Stomach (tissue), 9 donors: ENCODE data around the gene ADCY7. TPM values are rescaled to one million over a fixed set of nuclear protein-coding genes. Genes with fewer than 3 reads are reported as not detected.

ENCODE experiments used
- DNase-seq, 2 donors: peaks; one replicate each; pipeline versions ENCODE4 v3.0.0 to v3.0.0-alpha.2; 2013 to 2019
- H3K27ac ChIP-seq, 5 donors: fragments of 200-600 bp in 4 of 5; sonication (generic) in 4 of 5; one replicate each; pipeline ENCODE4 v1.5.1; 2013 to 2019; ENCODE audit warnings: mild to moderate bottlenecking in 1 of 5, moderate library complexity in 1 of 5
- H3K27me3 ChIP-seq, 3 donors: fragments of 200-600 bp; sonication (generic); one replicate each; pipeline ENCODE4 v1.5.1; 2017 to 2019; ENCODE audit warnings: mixed run types in 1 of 3
- H3K36me3 ChIP-seq, 4 donors: fragments of 200-600 bp; sonication (generic); 1 replicate in 3 of 4; 2 replicates in 1 of 4; pipeline ENCODE4 v1.5.1; 2016 to 2019
- H3K4me1 ChIP-seq, 4 donors: fragments of 200-600 bp; sonication (generic); one replicate each; pipeline ENCODE4 v1.5.1; 2016 to 2019
- H3K4me3 ChIP-seq, 4 donors: fragments of 200-600 bp; sonication (generic) in 3 of 4; one replicate each; pipeline ENCODE4 v1.5.1; 2016 to 2019; ENCODE audit warnings: mild to moderate bottlenecking in 1 of 4
- H3K9me3 ChIP-seq, 4 donors: fragments of 200-600 bp; sonication (generic); one replicate each; pipeline ENCODE4 v1.5.1; 2016 to 2019
- CTCF ChIP-seq, 7 experiments: fragments of 450-650 bp in 4 of 7; fragments of 200-600 bp in 3 of 7; sonication (generic) in 3 of 7; IDR thresholded peaks; one replicate each; pipeline ENCODE4 v1.5.1; 2016 to 2019; ENCODE audit warnings: antibody characterized with exemption in 7 of 7, control low read depth in 2 of 7, mild to moderate bottlenecking in 1 of 7
- EP300 ChIP-seq: sonication (generic); formaldehyde crosslinking; IDR thresholded peaks from one replicate; pipeline ENCODE4 v1.6.1; 2017; ENCODE audit warnings: antibody characterized with exemption
- POLR2A ChIP-seq, 4 donors: fragments of 450-650 bp; IDR thresholded peaks; one replicate each; pipeline ENCODE4 v1.6.1; 2016; ENCODE audit warnings: antibody characterized with exemption in 4 of 4, control low read depth in 2 of 4, mild to moderate bottlenecking in 1 of 4, moderate library complexity in 1 of 4
- POLR2AphosphoS5 ChIP-seq, 3 donors: sonication (generic); formaldehyde crosslinking; IDR thresholded peaks; one replicate each; pipeline ENCODE4 v1.6.1; 2016; ENCODE audit warnings: antibody characterized with exemption in 3 of 3
- WGBS, 5 donors: extraction: QIAGEN DNeasy Blood & Tissue Kit in 3 of 5; methylation state at CpG; one replicate each; pipeline versions ENCODE4 v1.1.5 to v1.1.7; 2013 to 2018; 5-methylcytosine and 5-hydroxymethylcytosine counted together
- intact Hi-C: fragments of 100-400 bp; cut with DNase I; formaldehyde crosslinking; loops from one replicate; pipeline ENCODE4 v1.15.1; 2023; ENCODE audit warnings: low total_unique reads
- polyA plus RNA-seq, 3 donors: library from polyadenylated mRNA; stranded (reverse); fragments of 200-250 nt; gene quantifications; one replicate each; pipeline ENCODE4 v1.2.3, GENCODE V29; 2013
- total RNA-seq, 5 donors: library from RNA; depleted of rRNA; stranded (reverse); fragments of >200 nt; gene quantifications; one replicate each; pipeline versions ENCODE4 v1.1.0 to v1.2.3, GENCODE V29; 2014 to 2016
- donor health status: healthy with polysubstance abuse.
- donor health status: Bipolar disorder and iron deficiency.
- donor health status: healthy.

Gene ADCY7
- total and polyA plus RNA-seq, 8 donors: 0.76 to 216 (median 16.5) TPM

- Histone ChIP-seq H3K9me3 (no peaks in the 10 kb centered on the region), H3K27me3 (no peaks in the 10 kb centered on the region), H3K27ac (peak overlapping the region in 4 of 5 donors; percentile 62 to 81 (median 66)), H3K4me1 (peaks cover 4 to 73% (median 23%) of the 10 kb centered on the region in 4 donors), H3K4me3 (peak overlapping the region; percentile 36 to 45 (median 38)), H3K36me3 (no peaks in the 10 kb centered on the region)
- TF ChIP-seq POLR2AphosphoS5 (IDR thresholded peaks at IDR 0.05) (no peak), EP300 (no peak), POLR2A (IDR thresholded peaks at IDR 0.05) (no peak), CTCF (IDR thresholded peaks at IDR 0.05) (no peak)
- 81 to 89% (median 84%) methylated on average over 7 to 8 of the region's 8 CpGs for WGBS, 5 donors
- no peak for DNase-seq
- intact Hi-C loops: no loop called here
Measured at GRCh38 chr16:50267151-50267631, 840 bp downstream of the ADCY7 start.

GRCh38 chr16:50267651-50268050 is 1.3 kb downstream of the ADCY7 start:
- no peaks in the 10 kb centered on the region for H3K36me3 ChIP-seq
- H3K4me3 ChIP-seq: peak overlapping the region in 3 of 4 donors; percentile 38 to 45 (median 39)
- TF ChIP-seq POLR2AphosphoS5 (IDR thresholded peaks at IDR 0.05) (no peak), CTCF (IDR thresholded peaks at IDR 0.05) (no peak), POLR2A (IDR thresholded peaks at IDR 0.05) (no peak), EP300 (no peak)
- H3K27me3 ChIP-seq: no peaks in the 10 kb centered on the region
- WGBS, 5 donors: 62 to 86% (median 71%) methylated on average over 3 of the region's 3 CpGs
- peaks cover 4 to 74% (median 22%) of the 10 kb centered on the region in 4 donors for H3K4me1 ChIP-seq
- no peaks in the 10 kb centered on the region for H3K9me3 ChIP-seq
- peak in 1 of 2 donors; percentile 28 for DNase-seq
- intact Hi-C loops: no loop called here
- peak overlapping the region in 4 of 5 donors; percentile 62 to 81 (median 66) for H3K27ac ChIP-seq

- DNase-seq: peak in 1 of 2 donors; percentile 3
- Histone ChIP-seq H3K36me3 (no peaks in the 10 kb centered on the region), H3K9me3 (no peaks in the 10 kb centered on the region), H3K27ac (peak overlapping the region in 1 of 5 donors; percentile 81), H3K4me1 (peaks cover 4 to 74% (median 20%) of the 10 kb centered on the region in 4 donors), H3K4me3 (peak overlapping the region in 1 of 4 donors; percentile 38), H3K27me3 (no peaks in the 10 kb centered on the region)
- intact Hi-C loops: no loop called here
- TF ChIP-seq POLR2A (IDR thresholded peaks at IDR 0.05): no peak
- no peak for TF ChIP-seq POLR2AphosphoS5 (IDR thresholded peaks at IDR 0.05)
- TF ChIP-seq EP300: no peak
- TF ChIP-seq CTCF (IDR thresholded peaks at IDR 0.05): no peak
- 81 to 89% (median 82%) methylated on average over 5 of the region's 5 CpGs for WGBS, 5 donors
Measured at GRCh38 chr16:50268352-50268751, 2.0 kb downstream of the ADCY7 start.

- TF ChIP-seq POLR2AphosphoS5 (IDR thresholded peaks at IDR 0.05): no peak
- TF ChIP-seq EP300: no peak
- no peak for TF ChIP-seq POLR2A (IDR thresholded peaks at IDR 0.05)
- TF ChIP-seq CTCF (IDR thresholded peaks at IDR 0.05): no peak
- Histone ChIP-seq H3K36me3 (no peaks in the 10 kb centered on the region), H3K27me3 (no peaks in the 10 kb centered on the region), H3K4me3 (no peak overlapping the region), H3K4me1 (peaks cover 4 to 72% (median 19%) of the 10 kb centered on the region in 4 donors), H3K9me3 (no peaks in the 10 kb centered on the region), H3K27ac (no peak overlapping the region)
- peak in 1 of 2 donors; percentile 2 for DNase-seq
- intact Hi-C loops: no loop called here
- 94 to 98% (median 95%) methylated on average over 12 to 13 of the region's 13 CpGs for WGBS, 5 donors
Measured at GRCh38 chr16:50269061-50269705, 2.8 kb downstream of the ADCY7 start.
